Measurements from ENCODE around the gene NLRP9. TPM values are rescaled to one million over a fixed set of nuclear protein-coding genes. Genes with fewer than 3 reads are reported as not detected.
"Not testable (repeated sequence)": the region's sequence is repeated elsewhere in the genome, so short reads cannot be mapped to it uniquely, and the experiment has no call there.

The NLRP9 gene
- total and polyA plus RNA-seq, 2 of the 8 experiments (the other 6 are each of a cell fraction or from before 2014, with no cell fraction given) = not detected

GRCh38 chr19:55717879-55718711, 20.1 kb downstream of the NLRP9 start:
- H2BK20ac ChIP-seq (ENCODE audit: low read length); H3K4me3 ChIP-seq (ENCODE audit: extremely low read depth in 1 of 4, insufficient read depth in 2 of 4, low read depth in 3 of 4, low read length in 4 of 4); H4K8ac ChIP-seq (ENCODE audit: extremely low read depth, insufficient read depth, low read length); H2BK5ac ChIP-seq (ENCODE audit: low read depth, low read length); H3K27me3 ChIP-seq (replicated peaks in 1 of 4; ENCODE audit: control insufficient read depth in 3 of 4, extremely low read depth in 1 of 4, insufficient read depth in 3 of 4, low read length in 3 of 4); H3K27ac ChIP-seq (ENCODE audit: low read depth, low read length); FAIRE-seq; POLR2A ChIA-PET (ENCODE audit: partially characterized antibody); H2BK15ac ChIP-seq (ENCODE audit: low read length); H2BK12ac ChIP-seq (ENCODE audit: low read depth, low read length); H3K36me3 ChIP-seq (ENCODE audit: control insufficient read depth in 2 of 4, insufficient read depth in 4 of 4, low read length in 3 of 4); H3K18ac ChIP-seq (ENCODE audit: extremely low read depth, low read length); DNase-seq (ENCODE audit: low read depth in 1 of 2, low spot score in 2 of 2); H3K4me1 ChIP-seq (replicated peaks in 1 of 4; ENCODE audit: control insufficient read depth in 3 of 4, insufficient read depth in 4 of 4, low read length in 3 of 4); H2BK120ac ChIP-seq (replicated peaks; ENCODE audit: low read depth, low read length); H4K20me1 ChIP-seq (replicated peaks in 1 of 2; ENCODE audit: control insufficient read depth in 1 of 2, insufficient read depth in 2 of 2, low read length in 2 of 2); H3K56ac ChIP-seq (replicated peaks; ENCODE audit: insufficient read length, low read depth, low read length); H3K23me2 ChIP-seq (ENCODE audit: low read depth, low read length); H3K79me2 ChIP-seq (ENCODE audit: control insufficient read depth in 1 of 2, insufficient read depth in 2 of 2, low read length in 2 of 2); H2AK5ac ChIP-seq (ENCODE audit: low read depth, low read length); H3K4ac ChIP-seq (replicated peaks; ENCODE audit: insufficient read length, low read depth, low read length); H3K9ac ChIP-seq (replicated peaks in 1 of 4; ENCODE audit: extremely low read depth in 1 of 4, low read depth in 3 of 4, low read length in 3 of 4); H3K4me2 ChIP-seq (ENCODE audit: insufficient read depth in 1 of 2, low read depth in 2 of 2, low read length in 2 of 2); H4K91ac ChIP-seq (replicated peaks; ENCODE audit: insufficient read length, low read length); H4K5ac ChIP-seq (ENCODE audit: insufficient read length, low read depth, low read length); H3K23ac ChIP-seq (ENCODE audit: insufficient read length); H3K79me1 ChIP-seq (ENCODE audit: low read depth, low read length); H2AFZ ChIP-seq (ENCODE audit: low read length); H3K14ac ChIP-seq (ENCODE audit: insufficient read length): not testable (repeated sequence)
- H3K9me3 ChIP-seq (ENCODE audit: insufficient read depth in 2 of 2, low read depth in 1 of 2, low read length in 1 of 2) = peaks cover 40 to 85% of the 10 kb centered on the region in 2 experiments
- WGBS, 2 experiments (ENCODE audit: extremely low coverage in 1 of 2, insufficient coverage in 1 of 2, insufficient read length in 1 of 2, insufficient replicate concordance in 2 of 2, low coverage in 1 of 2, low lambda C conversion rate in 2 of 2, missing lambda C conversion rate in 1 of 2) = 77% methylated on average over 13 of the region's 13 CpGs; no CpG with 5 or more reads in 1 of the 2 experiments
- CTCF ChIA-PET (ENCODE audit: partially characterized antibody) = interaction anchor here (0.6 kb wide), 1 partner anchor 261 kb away, joined by 3 read pairs; no protein-coding TSS in a partner anchor

Measured in H1 (cell line).